Measurements from ENCODE around the gene RSF1.
"Not testable (repeated sequence)": the region's sequence is repeated elsewhere in the genome, so short reads cannot be mapped to it uniquely, and the experiment has no call there.

The RSF1 gene, protein sequence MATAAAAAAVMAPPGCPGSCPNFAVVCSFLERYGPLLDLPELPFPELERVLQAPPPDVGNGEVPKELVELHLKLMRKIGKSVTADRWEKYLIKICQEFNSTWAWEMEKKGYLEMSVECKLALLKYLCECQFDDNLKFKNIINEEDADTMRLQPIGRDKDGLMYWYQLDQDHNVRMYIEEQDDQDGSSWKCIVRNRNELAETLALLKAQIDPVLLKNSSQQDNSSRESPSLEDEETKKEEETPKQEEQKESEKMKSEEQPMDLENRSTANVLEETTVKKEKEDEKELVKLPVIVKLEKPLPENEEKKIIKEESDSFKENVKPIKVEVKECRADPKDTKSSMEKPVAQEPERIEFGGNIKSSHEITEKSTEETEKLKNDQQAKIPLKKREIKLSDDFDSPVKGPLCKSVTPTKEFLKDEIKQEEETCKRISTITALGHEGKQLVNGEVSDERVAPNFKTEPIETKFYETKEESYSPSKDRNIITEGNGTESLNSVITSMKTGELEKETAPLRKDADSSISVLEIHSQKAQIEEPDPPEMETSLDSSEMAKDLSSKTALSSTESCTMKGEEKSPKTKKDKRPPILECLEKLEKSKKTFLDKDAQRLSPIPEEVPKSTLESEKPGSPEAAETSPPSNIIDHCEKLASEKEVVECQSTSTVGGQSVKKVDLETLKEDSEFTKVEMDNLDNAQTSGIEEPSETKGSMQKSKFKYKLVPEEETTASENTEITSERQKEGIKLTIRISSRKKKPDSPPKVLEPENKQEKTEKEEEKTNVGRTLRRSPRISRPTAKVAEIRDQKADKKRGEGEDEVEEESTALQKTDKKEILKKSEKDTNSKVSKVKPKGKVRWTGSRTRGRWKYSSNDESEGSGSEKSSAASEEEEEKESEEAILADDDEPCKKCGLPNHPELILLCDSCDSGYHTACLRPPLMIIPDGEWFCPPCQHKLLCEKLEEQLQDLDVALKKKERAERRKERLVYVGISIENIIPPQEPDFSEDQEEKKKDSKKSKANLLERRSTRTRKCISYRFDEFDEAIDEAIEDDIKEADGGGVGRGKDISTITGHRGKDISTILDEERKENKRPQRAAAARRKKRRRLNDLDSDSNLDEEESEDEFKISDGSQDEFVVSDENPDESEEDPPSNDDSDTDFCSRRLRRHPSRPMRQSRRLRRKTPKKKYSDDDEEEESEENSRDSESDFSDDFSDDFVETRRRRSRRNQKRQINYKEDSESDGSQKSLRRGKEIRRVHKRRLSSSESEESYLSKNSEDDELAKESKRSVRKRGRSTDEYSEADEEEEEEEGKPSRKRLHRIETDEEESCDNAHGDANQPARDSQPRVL (N-terminal part only)
- total RNA-seq = 129 to 191 (median 151) reads per million in 4 experiments

DNA sequence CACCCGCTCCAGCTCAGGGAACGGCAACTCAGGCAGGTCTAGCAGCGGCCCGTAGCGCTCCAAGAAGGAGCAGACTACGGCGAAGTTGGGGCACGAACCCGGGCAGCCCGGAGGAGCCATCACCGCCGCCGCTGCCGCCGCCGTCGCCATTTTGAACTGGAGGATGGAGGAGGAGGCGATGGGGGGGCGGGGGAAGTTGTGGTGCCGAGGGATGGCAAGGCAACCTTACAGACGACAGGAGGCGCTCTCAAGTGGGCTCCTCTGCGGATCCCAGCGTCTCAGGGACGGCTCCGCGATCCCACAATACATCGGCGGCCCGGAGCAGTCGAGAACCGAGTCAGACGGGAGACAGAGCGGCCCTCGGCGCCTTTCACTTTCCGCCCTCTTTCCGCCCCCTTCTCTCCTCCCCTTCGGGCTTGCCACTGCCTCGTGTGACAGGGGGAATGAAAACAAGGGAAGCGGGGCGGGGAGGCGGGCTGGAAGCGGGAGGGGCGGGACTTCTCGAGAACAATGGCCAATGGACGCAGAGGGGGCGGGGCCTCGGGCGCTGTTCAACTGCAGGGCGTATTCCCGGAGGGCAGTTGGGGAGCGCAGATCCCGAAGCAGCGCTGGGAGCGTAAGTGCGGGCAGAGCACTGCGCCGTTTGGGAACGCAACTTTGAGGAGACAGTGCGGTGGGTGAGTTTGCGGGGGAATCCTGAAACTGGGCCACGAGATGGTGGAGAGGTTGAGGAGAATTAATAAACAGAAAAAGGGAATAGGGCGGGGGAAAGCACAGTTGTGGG lies at the start of gene RSF1, which contains the start of gene AAMDC:
TSS of gene RSF1 (minus strand) at position 158 of the 784 bp plus-strand sequence. CDS start at position 150, 8 bp downstream.
TSS of gene AAMDC (plus strand) at position 580 of the 784 bp plus-strand sequence. CDS start 21,353 bp downstream, outside the sequence.
- DNase-seq = peak; percentile 97

DNA sequence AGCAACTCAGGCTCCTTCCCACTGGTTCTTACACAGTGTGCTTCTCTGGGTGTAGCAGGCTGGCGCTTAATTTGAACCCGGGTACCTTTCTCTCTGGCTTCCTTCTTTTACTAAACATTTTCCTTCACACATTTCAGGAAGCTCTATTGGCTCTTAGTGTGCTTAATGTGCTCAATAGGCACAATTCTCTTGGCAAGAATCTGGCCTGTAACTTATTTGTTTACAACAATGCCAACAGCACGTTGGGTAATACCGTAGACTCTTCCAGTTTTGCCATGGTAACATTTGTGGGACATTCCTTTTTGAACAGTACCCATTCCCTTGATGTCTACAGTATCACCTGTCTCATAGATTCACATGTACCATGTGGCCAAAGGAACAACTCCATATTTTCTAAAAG lies 48.2 kb upstream of the RSF1 start:
- no peak for DNase-seq

DNA sequence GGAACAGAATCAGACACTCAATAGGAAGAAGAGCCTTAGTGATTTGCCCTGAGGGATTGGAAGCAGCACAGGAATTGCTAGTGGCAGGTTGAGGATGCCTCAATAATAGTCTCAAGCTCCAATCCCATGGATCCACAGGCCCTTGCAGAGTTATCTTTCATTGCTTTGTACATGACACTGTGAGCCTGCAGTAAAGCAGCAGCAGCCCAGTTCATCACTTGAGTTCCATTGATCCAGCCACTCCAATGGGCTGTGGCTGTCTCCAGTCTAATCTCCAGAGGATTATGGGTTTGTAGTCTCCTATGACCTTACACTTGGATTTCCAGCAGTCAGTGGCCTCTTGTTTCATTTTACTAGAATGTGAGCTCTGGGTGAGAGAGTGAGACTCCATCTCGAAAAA lies 45.8 kb upstream of the RSF1 start:
- no peak for DNase-seq

DNA sequence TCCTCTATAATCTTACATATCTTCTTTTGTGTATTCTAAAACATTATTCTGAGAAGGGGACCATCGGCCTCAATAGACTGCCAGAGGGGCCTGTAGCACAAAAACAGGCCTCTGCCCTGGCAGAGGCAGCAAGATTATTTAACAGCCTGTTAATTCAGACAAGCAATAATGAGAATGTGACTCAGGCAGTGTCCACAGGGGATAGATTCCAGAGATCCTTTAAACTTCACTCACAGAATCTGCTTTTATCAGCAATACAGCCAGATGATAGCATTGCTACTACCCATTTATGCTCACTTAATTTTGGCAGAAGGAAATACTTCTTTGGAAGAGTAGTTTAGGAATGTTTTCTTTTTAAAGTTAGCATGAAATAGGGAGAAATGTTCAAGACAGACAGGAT lies 45.3 kb upstream of the RSF1 start:
- no peak for DNase-seq

DNA sequence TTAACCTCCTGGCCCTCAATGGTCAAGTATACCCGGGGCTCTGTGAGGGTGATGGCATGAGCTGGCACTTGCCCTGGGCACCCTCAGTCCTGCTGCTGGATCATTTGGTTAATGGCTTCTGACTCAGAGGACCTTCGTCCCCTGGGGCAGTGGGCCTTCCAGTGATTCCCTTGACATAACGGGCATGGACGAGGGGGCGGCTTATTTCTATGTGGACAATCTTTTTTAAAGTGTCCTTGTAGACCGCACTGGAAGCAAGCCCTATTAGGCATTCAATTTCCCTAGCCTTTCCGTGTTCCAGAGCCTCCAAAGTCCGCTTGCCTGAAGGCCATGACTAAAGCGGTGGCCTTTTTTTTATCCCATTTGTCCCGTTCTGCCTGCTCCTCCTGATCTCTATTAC lies 40.9 kb upstream of the RSF1 start:
- not testable (repeated sequence) for DNase-seq

DNA sequence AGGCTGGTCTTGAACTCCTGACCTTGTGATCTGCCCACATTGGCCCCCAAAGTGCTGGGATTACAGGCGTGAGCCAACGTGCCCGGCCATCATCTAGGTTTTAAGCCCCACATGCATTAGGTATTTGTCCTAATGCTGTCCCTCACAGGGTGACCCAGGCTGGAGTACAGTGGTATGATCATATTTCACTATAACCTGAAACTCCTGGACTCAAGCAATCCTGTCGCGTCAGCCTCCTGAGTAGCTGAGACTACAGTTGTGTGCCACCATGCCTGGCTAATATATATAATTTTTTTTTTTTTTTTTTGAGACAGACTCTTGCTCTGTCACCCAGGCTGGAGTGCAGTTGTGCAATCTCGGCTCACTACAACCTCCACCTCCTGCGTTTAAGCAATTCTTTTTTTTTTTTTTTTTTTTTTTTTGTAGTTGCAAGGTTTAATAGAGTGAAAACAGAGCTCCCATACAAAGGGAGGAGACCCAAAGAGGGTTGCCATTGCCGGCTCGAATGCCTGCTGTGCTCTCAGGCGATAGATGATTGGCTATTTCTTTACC lies 37.5 kb upstream of the RSF1 start:
- DNase-seq = not testable (repeated sequence)

DNA sequence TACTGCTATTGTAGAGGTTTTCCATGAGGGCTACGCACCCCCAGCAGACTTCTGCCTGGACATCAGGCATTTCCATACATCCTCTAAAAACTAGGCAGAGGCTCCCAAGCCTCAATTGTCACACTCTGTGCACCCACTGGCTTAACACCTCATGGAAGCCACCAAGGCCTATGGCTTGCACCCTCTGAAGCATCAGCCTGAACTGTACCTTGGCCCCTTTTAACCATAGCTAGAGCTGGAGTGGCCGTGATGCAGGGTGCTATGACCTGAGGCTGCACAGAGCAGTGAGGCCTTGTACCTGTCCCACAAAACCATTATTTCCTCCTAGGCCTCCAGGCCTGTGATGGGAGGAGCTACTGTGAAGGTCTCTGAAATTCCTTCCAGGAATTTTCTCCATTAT lies 34.3 kb upstream of the RSF1 start:
- DNase-seq = no peak

DNA sequence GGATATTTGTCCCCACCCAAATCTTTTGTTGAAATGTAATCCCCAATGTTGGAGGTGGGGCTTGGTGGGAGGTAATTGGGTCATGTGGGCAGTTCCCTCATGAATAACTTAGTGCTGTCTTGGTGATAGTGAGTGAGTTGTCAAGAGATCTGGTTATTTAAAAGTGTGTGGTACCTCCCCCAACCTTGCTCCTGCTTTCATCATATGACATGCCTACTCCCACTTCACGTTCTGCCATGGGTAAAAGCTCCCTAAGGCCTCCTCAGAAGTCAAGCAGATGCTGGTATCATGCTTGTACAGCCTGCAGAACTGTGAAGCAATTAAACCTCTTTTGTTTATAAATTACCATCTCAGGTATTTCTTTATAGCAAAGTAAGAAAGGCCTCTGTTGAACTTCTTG lies 31.0 kb upstream of the RSF1 start:
- no peak for DNase-seq

DNA sequence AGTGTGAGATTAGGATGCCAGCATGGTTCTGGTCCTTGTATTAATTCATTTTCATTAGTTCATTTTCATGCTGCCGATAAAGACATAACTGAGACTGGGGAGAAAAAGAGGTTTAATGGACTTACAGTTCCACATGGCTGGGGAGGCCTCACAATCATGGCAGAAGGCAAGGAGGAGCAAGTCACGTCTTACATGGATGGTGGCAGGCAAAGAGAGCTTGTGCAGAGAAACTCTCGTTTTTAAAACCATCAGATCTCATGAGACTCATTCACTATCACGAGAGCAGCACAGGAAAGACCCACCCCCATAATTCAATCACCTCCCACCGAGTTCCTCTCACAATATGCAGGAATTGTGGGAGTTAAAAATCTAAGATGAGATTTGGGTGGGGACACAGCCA lies 23.2 kb upstream of the RSF1 start:
- DNase-seq = not testable (repeated sequence)

DNA sequence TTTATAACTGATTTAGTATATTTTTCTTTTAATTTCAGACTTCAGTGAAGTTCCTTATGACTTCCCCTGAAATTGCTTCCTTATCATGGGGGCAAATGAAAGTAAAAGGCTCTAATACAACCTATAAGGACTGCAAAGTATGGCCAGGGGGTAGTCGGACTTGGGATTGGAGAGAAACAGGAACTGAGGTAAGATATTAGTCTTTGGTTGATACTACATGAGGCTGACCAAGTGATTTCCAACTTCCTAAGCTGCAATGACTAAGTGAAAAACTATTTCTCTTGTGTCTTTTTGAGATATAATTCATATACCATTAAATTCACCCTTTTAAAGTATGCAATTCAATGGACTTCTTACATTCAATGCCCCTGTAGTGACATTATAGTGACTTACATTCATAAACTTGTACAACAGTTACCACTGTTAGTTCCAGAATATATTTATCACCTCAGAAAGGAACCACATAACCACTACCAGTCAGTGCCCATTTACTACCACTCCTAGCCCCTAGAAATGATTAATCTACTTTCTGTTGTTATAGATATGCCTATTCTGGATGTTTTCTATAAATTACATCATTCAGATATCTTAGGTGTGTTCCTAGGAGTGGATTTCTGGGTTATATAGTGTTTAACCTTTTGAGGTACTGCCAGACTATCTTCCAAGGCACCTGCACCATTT lies 22.1 kb upstream of the RSF1 start:
- DNase-seq = no peak

DNA sequence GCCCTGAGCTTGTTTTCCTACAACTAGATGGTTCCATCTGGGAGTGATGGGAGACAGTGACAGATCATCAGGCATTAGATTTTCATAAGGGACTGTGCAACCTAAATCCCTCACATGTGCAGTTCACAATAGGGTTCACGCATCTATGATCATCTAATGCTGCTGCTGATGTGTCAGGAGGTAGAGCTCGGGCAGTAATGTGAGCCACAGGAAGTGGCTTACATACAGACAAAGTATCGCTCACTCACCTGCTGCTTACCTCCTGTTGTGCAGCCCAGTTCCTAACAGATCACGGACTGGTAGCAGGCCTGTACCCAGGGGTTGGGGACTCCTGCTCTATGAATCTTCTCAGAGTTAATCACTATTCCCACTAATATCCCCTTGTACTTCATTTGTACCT lies 12.8 kb upstream of the RSF1 start:
- DNase-seq = no peak

DNA sequence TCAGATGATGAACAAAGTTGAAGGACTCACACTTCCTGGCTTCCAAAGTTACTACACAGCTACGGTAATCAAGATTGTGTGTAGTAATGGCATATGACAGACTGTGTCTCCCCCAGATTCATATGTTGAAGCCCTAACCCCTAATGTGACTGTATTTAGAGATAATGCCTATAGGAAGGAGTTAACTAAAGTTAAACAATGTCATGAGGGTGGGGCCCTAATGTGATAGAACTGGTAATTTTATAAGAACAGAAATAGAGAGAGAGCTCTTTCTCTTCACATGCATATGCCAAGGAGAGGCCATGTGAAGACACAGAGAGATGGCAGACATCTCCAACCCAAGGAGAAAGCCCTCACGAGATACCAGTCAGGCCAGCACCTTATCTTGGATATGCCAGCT lies 8.4 kb upstream of the RSF1 start:
- no peak for DNase-seq

DNA sequence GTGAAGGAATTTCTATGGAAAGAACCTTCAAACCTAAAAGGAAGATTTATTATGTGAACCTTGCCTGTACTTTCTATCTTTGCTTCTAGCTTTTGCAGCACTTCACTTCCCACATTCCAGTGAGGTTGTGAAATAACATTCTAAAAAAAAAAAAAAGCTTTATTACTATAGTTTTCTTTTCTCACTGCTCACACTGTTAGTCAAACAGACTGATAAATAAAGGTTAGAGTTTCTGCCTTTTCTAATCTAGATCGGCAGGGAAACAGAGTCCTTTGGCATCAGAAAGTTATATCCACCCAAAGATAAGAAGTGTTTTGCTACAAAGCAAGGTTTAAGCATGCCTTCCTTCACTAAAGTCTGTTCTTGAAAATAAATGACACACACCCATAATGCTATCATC lies 3.3 kb upstream of the RSF1 start:
- no peak for DNase-seq

DNA sequence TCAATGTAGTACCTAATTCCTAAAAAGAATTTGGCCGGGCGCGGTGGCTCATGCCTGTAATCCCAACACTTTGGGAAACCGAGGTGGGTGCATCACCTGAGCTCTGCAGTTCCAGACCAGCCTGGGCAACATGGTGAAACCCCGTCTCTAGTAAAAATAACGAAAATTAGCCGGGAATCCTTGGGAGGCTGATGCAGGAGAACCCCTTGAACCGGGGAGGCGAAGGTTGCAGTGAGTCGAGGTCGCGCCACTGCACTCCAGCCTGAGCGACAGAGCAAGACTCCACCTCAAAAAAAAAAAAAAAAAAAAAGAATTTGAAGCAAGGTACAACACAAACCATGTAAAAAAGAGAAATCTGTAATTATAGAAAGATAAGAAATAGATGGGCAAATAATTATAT lies 1.6 kb upstream of the RSF1 start:
- not testable (repeated sequence) for DNase-seq

DNA sequence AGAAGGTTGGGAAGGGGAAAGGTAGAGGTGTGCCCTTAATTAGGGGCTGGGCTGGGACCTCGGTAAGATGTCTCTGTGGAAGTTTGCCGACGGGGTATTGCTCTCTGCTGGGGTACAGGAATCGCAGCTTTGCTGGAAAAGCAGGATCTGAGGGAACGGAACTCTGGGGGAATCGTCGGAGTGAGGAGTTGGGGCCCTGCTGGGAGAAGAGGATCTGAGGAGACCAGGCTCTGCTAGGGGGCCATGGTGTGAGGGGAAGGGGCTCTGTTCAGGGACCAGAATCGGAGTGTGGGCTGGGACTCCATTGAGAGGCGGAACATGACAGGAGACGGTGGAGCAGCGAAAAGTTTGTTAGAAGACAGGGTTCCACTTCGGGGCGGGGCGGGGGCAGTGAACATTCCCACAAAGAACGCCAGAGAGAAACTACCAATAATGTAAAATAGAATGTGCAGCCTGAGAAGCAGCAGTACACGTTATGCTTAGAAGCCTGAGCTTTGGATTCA lies 878 bp upstream of the RSF1 start:
- DNase-seq = no peak

DNA sequence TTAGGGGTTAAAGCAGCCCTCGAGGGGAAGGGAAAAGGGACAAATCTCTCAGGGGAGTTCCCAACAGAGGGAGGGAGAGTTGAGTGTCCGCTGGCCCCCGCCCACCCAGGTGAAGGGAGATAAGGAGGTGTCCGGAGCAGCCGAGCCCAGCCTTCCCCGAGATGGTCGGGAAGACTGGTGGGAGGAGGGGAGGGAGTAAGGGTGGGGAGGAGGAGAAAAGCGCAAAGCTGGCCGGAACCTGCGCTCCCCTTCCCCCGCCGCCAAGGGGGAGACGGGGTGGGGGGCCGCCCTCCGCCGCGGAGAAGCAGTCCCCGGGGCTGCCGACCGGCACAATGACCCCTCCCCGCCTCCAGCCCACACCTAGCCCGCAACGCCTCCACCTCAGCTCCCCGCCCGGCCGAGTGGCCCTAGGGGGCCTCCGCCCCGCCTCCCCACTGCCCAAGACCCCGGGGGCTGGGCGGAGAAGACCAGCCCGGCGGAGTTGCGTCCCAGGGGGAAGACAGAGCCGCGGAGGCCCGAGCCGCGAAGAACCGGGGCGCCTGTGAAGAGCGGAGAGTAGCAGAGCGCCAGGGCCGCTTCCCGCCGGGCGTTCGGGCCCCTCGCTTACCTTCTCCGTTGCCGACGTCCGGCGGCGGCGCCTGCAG lies 479 bp downstream of the RSF1 start:
- DNase-seq = peak; percentile 31

DNA sequence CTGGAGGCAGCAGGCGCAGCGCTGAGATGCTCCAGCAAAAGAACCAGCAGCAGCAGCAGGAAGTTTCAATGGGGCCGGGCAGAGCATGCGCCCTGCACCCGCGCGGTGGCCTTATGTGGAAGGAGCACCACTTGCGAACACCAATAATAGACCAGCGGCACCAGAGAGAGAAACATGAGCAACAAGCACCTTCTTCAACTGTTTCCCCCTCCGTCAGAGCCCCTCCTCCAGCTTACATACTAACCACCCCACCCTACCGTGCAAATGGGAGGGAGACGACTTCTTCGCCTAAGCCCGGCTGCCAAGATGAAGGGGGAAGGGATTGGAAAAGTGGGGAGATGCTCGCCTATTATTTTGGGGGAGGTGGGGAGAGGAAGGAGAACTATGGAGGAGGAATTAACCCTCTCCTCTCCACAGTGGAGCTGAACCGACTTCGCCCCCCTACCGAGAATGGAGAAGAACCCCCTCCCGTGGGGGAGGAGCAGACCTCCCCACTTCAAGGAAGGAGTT lies 1.1 kb downstream of the RSF1 start:
- peak; percentile 74 for DNase-seq

DNA sequence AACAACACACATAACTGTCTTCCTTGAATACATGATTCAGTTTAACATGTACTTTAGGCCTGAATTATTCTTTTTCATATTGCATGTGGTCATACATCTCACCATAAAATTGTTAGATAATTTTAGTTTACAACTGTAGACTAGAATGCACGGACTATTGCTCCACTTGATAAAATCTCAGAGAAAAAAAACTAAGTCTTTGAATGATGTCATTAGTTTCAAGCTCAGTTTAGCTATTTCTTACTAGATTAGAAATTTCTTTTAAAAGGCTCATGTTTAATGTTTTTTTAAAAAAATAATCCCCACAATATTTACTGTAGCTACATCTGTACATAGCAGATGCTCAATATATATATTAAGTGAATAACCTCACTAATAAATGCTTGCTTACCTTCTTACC lies 5.1 kb downstream of the RSF1 start:
- no peak for DNase-seq

DNA sequence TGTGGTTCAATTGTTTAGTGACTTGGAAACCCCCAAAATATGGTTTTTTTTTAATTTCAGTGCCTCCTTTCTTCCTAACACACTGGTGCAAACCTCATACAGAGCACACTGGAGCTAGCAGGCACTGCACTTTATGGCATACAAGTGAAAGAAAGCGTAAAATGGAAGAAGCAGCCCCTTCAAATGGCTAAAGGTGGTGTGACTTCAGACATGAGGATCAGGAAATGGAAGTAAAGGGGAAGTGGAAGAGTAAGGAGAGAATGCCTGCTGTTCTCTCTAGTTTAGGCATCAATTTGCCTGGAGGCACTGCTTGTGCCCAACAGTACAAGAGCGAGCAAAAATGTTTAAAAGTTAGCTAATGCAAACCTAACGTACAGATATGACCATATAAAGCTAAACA lies 5.7 kb downstream of the RSF1 start:
- no peak for DNase-seq

DNA sequence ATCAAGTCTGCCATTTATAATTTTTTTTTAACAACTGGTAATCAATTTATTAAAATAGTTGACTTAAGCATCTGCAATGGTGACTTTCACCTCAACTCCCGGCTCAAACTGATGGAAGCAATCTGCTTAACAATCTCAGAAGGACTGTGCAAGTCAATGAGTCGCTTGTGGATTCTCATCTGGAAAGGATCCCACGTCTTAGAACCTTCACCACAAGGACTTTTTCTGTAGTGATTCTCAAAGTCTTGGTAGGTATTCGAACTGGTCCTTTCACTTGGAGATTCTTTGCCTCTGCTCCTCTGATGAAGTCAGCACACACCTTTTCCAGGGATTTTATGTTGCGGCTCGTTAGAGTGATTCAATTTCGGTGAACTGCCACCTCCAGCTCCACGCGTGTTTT lies 7.3 kb downstream of the RSF1 start:
- DNase-seq = no peak
